ENCODE results near the gene ZNF438. TPM values are rescaled to one million over a fixed set of nuclear protein-coding genes. Genes with fewer than 3 reads are reported as not detected.

Gene ZNF438
- total and polyA plus RNA-seq, 2 of the 13 experiments (the other 11 are each of a cell fraction or from before 2014, with no cell fraction given): 0.75 to 0.83 TPM

GRCh38 chr10:30967650-30968410, 63.8 kb downstream of the ZNF438 start (continued):
- TF ChIP-seq ZNF574 (CRISPR knock-in tag; IDR thresholded peaks at IDR 0.05) (no peak), SPEN (CRISPR knock-in tag; IDR thresholded peaks at IDR 0.05; ENCODE audit: low read depth) (no peak), TEF (CRISPR knock-in tag; IDR thresholded peaks at IDR 0.05) (no peak), CEBPG (CRISPR knock-in tag; IDR thresholded peaks at IDR 0.05) (no peak), ZNF205 (CRISPR knock-in tag; IDR thresholded peaks at IDR 0.05) (no peak), RCOR2 (CRISPR knock-in tag; IDR thresholded peaks at IDR 0.05) (no peak), IKZF5 (CRISPR knock-in tag; IDR thresholded peaks at IDR 0.05) (no peak), ZNF607 (CRISPR knock-in tag; IDR thresholded peaks at IDR 0.05; ENCODE audit: borderline replicate concordance) (no peak)

Measured in HepG2 (cell line).